NCI-H1105 treated with DMSO at 0.1 percent for 48 hours (cell line): ENCODE measurements around the gene TMEM131.

Source experiments
- DNase-seq: peaks from one replicate; lab custom pipeline; 2025; lab: John Stamatoyannopoulos, UW

The TMEM131 gene

GRCh38 chr2:97805776-97806175 is 190.0 kb downstream of the TMEM131 start:
- no peak for DNase-seq

GRCh38 chr2:97801028-97801427 is 194.7 kb downstream of the TMEM131 start:
- DNase-seq, result no peak

- DNase-seq, result no peak
These were observed 197.3 kb downstream of the TMEM131 start for GRCh38 chr2:97798416-97798815.

GRCh38 chr2:97797355-97797754 is 198.4 kb downstream of the TMEM131 start:
- DNase-seq, result no peak

- no peak for DNase-seq
These were observed 199.2 kb downstream of the TMEM131 start for GRCh38 chr2:97796465-97797126.

GRCh38 chr2:97792416-97792815 is 203.3 kb downstream of the TMEM131 start:
- no peak for DNase-seq

- no peak for DNase-seq
These were observed 206.6 kb downstream of the TMEM131 start for GRCh38 chr2:97788986-97789644.

GRCh38 chr2:97785818-97786217 is 209.9 kb downstream of the TMEM131 start:
- DNase-seq, result no peak

- DNase-seq, result no peak
These were observed 210.8 kb downstream of the TMEM131 start for GRCh38 chr2:97784953-97785352.

GRCh38 chr2:97781981-97782380 is 213.8 kb downstream of the TMEM131 start:
- no peak for DNase-seq

- no peak for DNase-seq
These were observed 216.6 kb downstream of the TMEM131 start for GRCh38 chr2:97779141-97779540.

GRCh38 chr2:97775074-97775473 is 220.7 kb downstream of the TMEM131 start:
- no peak for DNase-seq

- DNase-seq, result no peak
These were observed 221.3 kb downstream of the TMEM131 start for GRCh38 chr2:97774425-97774824.

GRCh38 chr2:97770445-97770844 is 225.3 kb downstream of the TMEM131 start:
- no peak for DNase-seq

- DNase-seq, result no peak
These were observed 226.0 kb downstream of the TMEM131 start for GRCh38 chr2:97769711-97770110.

GRCh38 chr2:97769308-97769707 is 226.4 kb downstream of the TMEM131 start:
- no peak for DNase-seq

GRCh38 chr2:97766567-97766966 is 229.2 kb downstream of the TMEM131 start:
- DNase-seq, result no peak

- no peak for DNase-seq
These were observed 229.8 kb downstream of the TMEM131 start for GRCh38 chr2:97765933-97766332.

- no peak for DNase-seq
These were observed 231.0 kb downstream of the TMEM131 start for GRCh38 chr2:97764559-97765263.

- no peak for DNase-seq
These were observed 232.4 kb downstream of the TMEM131 start for GRCh38 chr2:97763176-97763845.

GRCh38 chr2:97761192-97761591 is 234.6 kb downstream of the TMEM131 start:
- DNase-seq, result no peak

GRCh38 chr2:97760480-97761049 is 235.2 kb downstream of the TMEM131 start:
- no peak for DNase-seq
